ENCODE results near the gene SESN3.

GRCh38 chr11:95119361-95120060, 111.5 kb downstream of the SESN3 start:
- TF ChIP-seq, protein P1, sequence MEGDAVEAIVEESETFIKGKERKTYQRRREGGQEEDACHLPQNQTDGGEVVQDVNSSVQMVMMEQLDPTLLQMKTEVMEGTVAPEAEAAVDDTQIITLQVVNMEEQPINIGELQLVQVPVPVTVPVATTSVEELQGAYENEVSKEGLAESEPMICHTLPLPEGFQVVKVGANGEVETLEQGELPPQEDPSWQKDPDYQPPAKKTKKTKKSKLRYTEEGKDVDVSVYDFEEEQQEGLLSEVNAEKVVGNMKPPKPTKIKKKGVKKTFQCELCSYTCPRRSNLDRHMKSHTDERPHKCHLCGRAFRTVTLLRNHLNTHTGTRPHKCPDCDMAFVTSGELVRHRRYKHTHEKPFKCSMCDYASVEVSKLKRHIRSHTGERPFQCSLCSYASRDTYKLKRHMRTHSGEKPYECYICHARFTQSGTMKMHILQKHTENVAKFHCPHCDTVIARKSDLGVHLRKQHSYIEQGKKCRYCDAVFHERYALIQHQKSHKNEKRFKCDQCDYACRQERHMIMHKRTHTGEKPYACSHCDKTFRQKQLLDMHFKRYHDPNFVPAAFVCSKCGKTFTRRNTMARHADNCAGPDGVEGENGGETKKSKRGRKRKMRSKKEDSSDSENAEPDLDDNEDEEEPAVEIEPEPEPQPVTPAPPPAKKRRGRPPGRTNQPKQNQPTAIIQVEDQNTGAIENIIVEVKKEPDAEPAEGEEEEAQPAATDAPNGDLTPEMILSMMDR (IDR thresholded peaks at IDR 0.05): no peak
- TF ChIP-seq POLR2AphosphoS5 (IDR thresholded peaks at IDR 0.05): no peak
